Measurements from ENCODE around the gene SYTL1.

SYTL1 gene

DNA sequence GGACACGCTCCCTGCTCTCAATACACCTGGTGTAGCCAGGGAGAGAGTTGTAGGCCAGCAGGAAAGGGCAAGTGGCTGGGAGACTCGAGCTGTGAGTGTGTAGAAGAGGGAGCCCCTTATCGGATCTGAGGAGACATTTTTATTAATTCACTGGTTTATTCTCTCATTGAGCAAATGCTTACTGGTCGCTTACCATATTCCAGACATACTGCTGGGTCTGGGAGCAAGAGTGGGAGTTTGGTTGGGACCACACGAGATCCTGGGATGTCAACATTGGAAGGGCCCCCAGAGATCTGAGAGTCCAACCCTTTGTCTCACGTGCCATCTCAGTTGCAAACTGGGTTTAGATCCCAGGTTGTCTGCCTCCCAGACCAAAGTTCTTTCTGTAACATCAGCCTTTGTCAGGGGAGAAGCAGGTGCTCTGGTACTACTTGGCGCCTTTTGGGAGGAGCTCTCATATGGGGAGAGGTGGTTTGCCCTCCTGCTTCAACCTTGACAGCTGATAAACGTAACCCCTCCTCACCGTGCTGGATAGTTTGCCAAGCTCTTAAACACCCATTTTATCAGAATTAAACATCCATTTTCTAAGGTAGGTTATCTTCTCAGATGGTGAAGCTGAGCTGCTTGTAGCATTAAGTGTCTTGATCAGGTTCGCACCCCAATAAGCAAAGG is 19.1 kb upstream of the SYTL1 start:
- peaks cover 7% of the 10 kb centered on the region for H3K4me1 ChIP-seq (ENCODE audit: insufficient read depth, poor library complexity, severe bottlenecking)
- no peaks in the 10 kb centered on the region for H3K27me3 ChIP-seq (ENCODE audit: insufficient read depth, poor library complexity, severe bottlenecking)
- peak overlapping the region; percentile 62 for H3K27ac ChIP-seq (ENCODE audit: poor library complexity, severe bottlenecking)
- TF ChIP-seq, protein P1, sequence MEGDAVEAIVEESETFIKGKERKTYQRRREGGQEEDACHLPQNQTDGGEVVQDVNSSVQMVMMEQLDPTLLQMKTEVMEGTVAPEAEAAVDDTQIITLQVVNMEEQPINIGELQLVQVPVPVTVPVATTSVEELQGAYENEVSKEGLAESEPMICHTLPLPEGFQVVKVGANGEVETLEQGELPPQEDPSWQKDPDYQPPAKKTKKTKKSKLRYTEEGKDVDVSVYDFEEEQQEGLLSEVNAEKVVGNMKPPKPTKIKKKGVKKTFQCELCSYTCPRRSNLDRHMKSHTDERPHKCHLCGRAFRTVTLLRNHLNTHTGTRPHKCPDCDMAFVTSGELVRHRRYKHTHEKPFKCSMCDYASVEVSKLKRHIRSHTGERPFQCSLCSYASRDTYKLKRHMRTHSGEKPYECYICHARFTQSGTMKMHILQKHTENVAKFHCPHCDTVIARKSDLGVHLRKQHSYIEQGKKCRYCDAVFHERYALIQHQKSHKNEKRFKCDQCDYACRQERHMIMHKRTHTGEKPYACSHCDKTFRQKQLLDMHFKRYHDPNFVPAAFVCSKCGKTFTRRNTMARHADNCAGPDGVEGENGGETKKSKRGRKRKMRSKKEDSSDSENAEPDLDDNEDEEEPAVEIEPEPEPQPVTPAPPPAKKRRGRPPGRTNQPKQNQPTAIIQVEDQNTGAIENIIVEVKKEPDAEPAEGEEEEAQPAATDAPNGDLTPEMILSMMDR (IDR thresholded peaks at IDR 0.05; ENCODE audit: poor library complexity, severe bottlenecking), result no peak
- H3K9me3 ChIP-seq (ENCODE audit: severe bottlenecking), result no peaks in the 10 kb centered on the region
- H3K36me3 ChIP-seq (ENCODE audit: low read depth), result peaks cover 37% of the 10 kb centered on the region
- ATAC-seq (ENCODE audit: low read depth), result no peak
- H3K4me3 ChIP-seq (ENCODE audit: severe bottlenecking), result peak overlapping the region; percentile 70
- no peak for DNase-seq (ENCODE audit: low spot score)

DNA sequence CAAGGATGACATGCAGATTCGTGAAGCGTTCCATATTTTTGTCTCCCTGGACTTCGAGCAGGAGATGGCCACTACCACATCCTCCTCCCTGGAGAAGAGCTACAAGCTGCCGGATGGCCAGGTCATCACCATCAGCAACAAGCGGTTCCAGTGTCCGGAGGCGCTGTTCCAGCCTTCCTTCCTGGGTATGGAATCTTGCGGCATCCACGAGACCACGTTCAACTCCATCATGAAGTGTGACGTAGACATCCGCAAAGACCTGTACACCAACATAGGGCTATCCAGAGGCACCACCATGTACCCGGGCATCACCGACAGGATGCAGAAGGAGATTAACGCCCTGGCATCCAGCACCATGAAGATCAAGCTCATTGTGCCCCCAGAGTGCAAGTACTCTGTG is 16.5 kb upstream of the SYTL1 start:
- Histone ChIP-seq H3K27me3 (ENCODE audit: insufficient read depth, poor library complexity, severe bottlenecking) (no peaks in the 10 kb centered on the region), H3K36me3 (ENCODE audit: low read depth) (peaks cover 52% of the 10 kb centered on the region), H3K4me3 (ENCODE audit: severe bottlenecking) (no peak overlapping the region), H3K9me3 (ENCODE audit: severe bottlenecking) (no peaks in the 10 kb centered on the region), H3K4me1 (ENCODE audit: insufficient read depth, poor library complexity, severe bottlenecking) (peaks cover 7% of the 10 kb centered on the region), H3K27ac (ENCODE audit: poor library complexity, severe bottlenecking) (no peak overlapping the region)
- TF ChIP-seq, protein P1 (IDR thresholded peaks at IDR 0.05; ENCODE audit: poor library complexity, severe bottlenecking), result no peak
- DNase-seq (ENCODE audit: low spot score) (no peak), ATAC-seq (ENCODE audit: low read depth) (no peak)

DNA sequence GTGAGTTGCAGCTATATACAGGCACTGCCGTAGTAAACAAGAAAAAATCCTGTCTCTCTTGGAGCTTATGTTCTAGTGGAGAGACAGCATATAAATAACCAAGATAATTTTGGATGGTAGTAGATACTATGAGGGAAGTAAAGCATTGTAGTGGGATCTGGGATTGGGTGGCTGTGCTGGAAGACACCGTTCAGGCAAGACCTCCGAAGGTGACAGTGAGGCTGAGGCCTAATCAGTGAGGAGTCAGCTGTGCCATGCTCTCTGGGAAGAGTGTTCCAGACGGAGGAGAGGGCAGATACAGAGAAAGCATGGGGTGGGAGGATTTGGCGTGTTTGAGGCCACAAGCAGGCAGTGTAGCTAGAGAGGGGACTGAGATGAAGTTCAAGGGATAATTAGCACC is 13.9 kb upstream of the SYTL1 start:
- Histone ChIP-seq H3K9me3 (ENCODE audit: severe bottlenecking) (no peaks in the 10 kb centered on the region), H3K27me3 (ENCODE audit: insufficient read depth, poor library complexity, severe bottlenecking) (no peaks in the 10 kb centered on the region), H3K36me3 (ENCODE audit: low read depth) (peaks cover 74% of the 10 kb centered on the region), H3K4me1 (ENCODE audit: insufficient read depth, poor library complexity, severe bottlenecking) (peaks cover 7% of the 10 kb centered on the region), H3K27ac (ENCODE audit: poor library complexity, severe bottlenecking) (no peak overlapping the region), H3K4me3 (ENCODE audit: severe bottlenecking) (no peak overlapping the region)
- TF ChIP-seq, protein P1 (IDR thresholded peaks at IDR 0.05; ENCODE audit: poor library complexity, severe bottlenecking), result no peak
- no peak for ATAC-seq (ENCODE audit: low read depth)
- no peak for DNase-seq (ENCODE audit: low spot score)

DNA sequence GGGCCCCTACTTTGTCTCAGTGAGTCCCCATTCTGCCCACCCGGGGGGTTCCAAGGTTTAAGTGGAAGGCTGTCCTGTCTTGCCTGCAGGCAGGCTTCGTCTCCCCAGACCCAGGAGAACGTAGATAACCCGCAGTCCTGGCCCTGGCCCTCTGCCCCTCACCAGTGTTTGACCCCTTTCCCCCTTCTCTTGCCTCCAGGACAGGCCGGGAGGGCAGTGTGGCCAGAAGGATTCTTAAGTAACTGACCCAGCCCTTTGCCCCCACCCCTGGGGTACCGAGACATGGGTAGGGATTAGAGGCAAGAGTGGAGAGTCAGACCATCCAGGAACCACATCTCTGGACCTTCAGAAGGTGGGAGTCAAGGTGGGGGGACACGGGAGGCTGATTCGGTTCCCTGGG is 11.0 kb upstream of the SYTL1 start:
- Histone ChIP-seq H3K36me3 (ENCODE audit: low read depth) (peaks cover 73% of the 10 kb centered on the region), H3K27me3 (ENCODE audit: insufficient read depth, poor library complexity, severe bottlenecking) (no peaks in the 10 kb centered on the region), H3K9me3 (ENCODE audit: severe bottlenecking) (no peaks in the 10 kb centered on the region), H3K4me1 (ENCODE audit: insufficient read depth, poor library complexity, severe bottlenecking) (no peaks in the 10 kb centered on the region), H3K27ac (ENCODE audit: poor library complexity, severe bottlenecking) (no peak overlapping the region), H3K4me3 (ENCODE audit: severe bottlenecking) (no peak overlapping the region)
- DNase-seq (ENCODE audit: low spot score) (no peak), ATAC-seq (ENCODE audit: low read depth) (no peak)
- TF ChIP-seq, protein P1 (IDR thresholded peaks at IDR 0.05; ENCODE audit: poor library complexity, severe bottlenecking), result no peak

DNA sequence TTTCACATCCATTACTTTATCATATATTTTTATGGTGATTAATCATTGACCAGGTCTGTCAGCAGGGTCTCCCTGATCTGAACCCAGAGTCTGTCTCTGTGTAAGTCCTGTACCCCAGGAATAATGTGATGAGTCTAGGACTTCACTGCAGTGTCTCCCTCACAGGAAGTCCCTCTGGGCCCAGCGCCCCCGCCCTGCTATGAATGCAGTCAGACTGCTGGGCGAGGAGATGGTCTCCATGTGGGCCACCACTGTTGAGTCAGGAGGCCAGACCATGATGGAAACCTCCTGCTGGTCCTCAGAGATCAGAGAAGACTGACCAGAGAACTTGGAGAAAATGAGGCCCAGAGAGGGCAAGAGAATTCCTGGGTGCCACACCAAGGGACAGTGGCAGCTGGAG is 10.4 kb upstream of the SYTL1 start:
- Histone ChIP-seq H3K27ac (ENCODE audit: poor library complexity, severe bottlenecking) (no peak overlapping the region), H3K4me1 (ENCODE audit: insufficient read depth, poor library complexity, severe bottlenecking) (no peaks in the 10 kb centered on the region), H3K36me3 (ENCODE audit: low read depth) (peaks cover 67% of the 10 kb centered on the region), H3K9me3 (ENCODE audit: severe bottlenecking) (no peaks in the 10 kb centered on the region), H3K27me3 (ENCODE audit: insufficient read depth, poor library complexity, severe bottlenecking) (no peaks in the 10 kb centered on the region), H3K4me3 (ENCODE audit: severe bottlenecking) (no peak overlapping the region)
- DNase-seq (ENCODE audit: low spot score) (no peak), ATAC-seq (ENCODE audit: low read depth) (no peak)
- TF ChIP-seq, protein P1 (IDR thresholded peaks at IDR 0.05; ENCODE audit: poor library complexity, severe bottlenecking), result no peak
